ENCODE results near the gene WDR83.

Gene WDR83

DNA sequence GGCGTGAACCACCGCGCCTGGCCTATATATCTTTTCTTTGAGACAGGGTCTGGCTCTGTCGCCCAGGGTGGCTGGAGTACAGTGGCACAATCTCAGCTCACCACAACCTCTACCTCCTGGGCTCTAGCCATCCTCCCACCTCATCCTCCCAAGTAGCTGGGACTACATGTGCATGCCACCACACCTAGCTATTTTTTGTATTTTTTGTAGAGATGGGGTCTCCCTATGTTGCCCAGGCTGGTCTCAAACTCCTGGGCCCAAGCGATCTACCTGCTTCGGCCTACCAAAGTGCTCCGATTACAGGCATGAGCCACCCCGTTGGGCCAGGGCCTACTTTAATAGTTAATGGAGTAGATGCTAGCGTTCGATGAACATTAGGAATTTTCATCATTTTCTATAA is 53.7 kb downstream of the WDR83 start:
- no peak for FAIRE-seq

DNA sequence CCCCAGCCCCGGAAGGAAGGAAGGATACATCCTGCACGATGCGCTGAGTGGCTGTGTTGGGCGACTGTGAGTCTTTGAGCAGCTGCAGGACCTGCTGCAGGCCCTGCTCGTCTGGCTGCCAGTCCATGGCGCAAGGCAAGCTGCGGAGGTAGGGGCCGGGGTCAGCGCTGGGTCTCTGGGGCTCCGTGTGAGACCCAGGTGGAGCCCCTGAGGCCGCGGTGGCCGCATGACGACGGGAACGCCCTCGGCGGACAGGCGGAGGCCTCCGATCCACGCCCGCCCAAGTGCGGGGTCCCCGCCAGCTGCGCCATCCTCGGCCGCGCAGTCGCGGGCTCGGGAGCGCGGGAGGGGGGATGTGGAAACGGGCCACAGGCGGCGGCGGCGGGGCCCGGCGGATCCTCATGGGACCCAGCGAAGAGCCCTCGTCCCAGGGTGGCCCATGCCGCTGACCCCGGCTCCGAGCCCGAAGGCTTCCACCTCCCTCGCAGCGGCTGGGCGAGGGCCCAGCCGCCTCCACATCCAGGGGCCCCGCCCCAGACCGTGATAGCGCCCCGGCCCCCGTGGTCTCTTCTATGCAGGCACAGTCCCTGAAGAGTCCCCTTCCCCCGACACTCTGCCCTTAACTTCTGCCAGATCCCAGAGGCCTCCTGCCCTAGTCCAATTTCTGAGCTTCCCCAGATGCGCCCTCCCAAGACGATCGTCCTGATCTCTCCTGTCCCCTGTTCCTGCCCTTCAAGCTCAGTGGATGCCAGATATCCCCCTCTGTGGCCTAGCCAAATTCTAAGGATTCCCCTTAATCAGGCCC is 54.4 kb downstream of the WDR83 start:
- no peak for FAIRE-seq

DNA sequence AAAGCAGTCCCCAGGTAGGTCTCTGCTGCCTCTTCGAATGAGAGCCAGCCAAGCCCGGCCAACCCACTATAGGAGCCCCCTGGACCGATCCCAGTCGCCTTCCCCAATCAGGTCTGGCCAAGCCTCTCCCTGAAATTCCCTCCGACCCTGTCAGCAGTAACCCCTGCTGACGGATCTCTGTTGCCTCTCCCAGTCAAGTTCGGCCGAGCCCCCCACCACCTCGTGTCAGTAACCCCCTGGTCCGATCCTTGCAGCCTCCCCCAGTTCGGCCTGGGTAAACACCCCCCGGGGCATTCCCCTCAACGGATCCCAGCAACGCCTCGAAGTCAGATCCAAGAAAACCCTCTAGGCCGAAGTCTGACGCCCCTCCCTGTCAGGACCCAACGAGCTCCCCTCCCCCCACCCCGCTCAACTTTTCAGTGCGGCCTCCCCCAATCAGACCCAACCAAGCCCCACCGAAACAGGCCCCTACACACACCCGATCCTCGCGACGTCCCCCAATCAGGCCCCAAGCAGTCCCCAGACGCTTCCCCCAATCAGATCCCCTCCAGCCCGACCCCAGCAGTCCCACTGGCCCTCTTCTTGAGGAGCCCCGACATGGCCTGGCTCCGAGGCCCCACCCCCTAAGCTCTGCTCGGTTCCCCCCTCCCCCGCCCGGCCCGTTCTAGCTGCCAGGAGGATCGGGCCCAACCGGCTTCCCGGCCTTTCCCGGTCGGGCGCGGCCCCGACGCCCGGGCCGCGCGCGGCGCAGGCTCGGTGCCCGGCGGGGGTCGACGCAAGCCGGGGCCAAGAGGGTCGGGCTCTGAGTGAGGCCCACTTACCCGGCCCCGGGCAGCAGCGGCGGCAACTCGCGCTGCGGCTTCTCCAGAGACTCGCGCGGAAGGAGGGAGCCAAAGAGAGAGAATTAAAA is 55.3 kb downstream of the WDR83 start:
- no peak for FAIRE-seq

- FAIRE-seq = peak; percentile 64
Measured at GRCh38 chr19:12722566-12723380, 56.2 kb downstream of the WDR83 start.

DNA sequence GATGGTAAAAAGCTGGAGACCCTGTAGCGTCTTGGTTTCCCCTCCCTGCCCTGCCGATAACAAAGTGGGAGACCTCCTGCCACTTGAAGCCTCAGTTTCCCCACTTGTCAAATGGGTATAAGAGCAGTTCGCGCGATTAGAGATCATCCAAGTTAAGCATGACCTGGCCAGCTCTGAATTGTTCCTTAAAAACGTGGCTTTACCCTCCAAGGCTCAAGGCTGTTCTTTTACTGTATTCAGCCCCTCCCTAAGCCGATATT is 56.7 kb downstream of the WDR83 start:
- FAIRE-seq = no peak

- no peak for FAIRE-seq
Measured at GRCh38 chr19:12723641-12724426, 57.2 kb downstream of the WDR83 start, which contains the start of gene TNPO2. TNPO2 (minus strand) TSS chr19:12723932; CDS start chr19:12720977, 2,955 bp downstream.

Measured in colon (tissue), 2 donors.